K562 (cell line): Measurements from ENCODE around the gene DDHD1. TPM values are rescaled to one million over a fixed set of nuclear protein-coding genes. Genes with fewer than 3 reads are reported as not detected.

Experiments
- ATAC-seq: fragments of 200-7000 bp; cut with Tn5 transposase; 3 replicates; pipeline ENCODE4 v1.9.1; 2020; ENCODE audit warnings: moderate library complexity
- BruUV-seq: library from RNA; stranded (reverse); fragments of 400-500 nt; replicated peaks from 2 replicates; lab custom pipeline; 2021; lab: Mats Ljungman, UMichigan
- CTCF ChIA-PET: fragments of 300-600 bp; formaldehyde crosslinking; extraction: SDS; loops from one replicate; lab custom pipeline; 2021; ENCODE audit warnings: low intra/inter-chr PET ratio; lab: Yijun Ruan, JAX
- POLR2A ChIA-PET: fragments of 300-600, 350-650 bp; sonication (Branson Sonifier 250); formaldehyde crosslinking; extraction: SDS; loops from one replicate; lab custom pipeline; 2021; ENCODE audit warnings: antibody characterized with exemption, inconsistent platforms; lab: Yijun Ruan, JAX
- DNase-seq, 4 experiments: peaks; one replicate each; pipeline versions ENCODE4 v3.0.0 to v3.0.0-alpha.2; 2011 to 2018; ENCODE audit warnings: low spot score in 3 of 4, mixed read lengths in 3 of 4; ENCODE audit errors: extremely low read depth in 1 of 4
- FAIRE-seq: peaks from 2 replicates; lab custom pipeline; 2011; peaks lifted over from hg19 to GRCh38; lab: Jason Lieb, UNC
- H2AFZ ChIP-seq: 2 replicates; pipeline ENCODE4 v1.6.0; 2011; ENCODE audit warnings: low read depth, low read length, control low read depth, inconsistent platforms
- H3K27ac ChIP-seq: fragments of 200-600 bp; 3 replicates; pipeline ENCODE4 v1.8.0; 2011; ENCODE audit warnings: low read depth, mild to moderate bottlenecking, control low read depth, inconsistent platforms, low read length, moderate library complexity, mixed read lengths; ENCODE audit errors: extremely low read depth
- H3K27me3 ChIP-seq, 2 experiments: fragments of 300-600 bp in 1 of 2; 2 replicates in 1 of 2; 3 replicates in 1 of 2; pipeline versions ENCODE4 v1.6.0 to v1.8.0; 2011; ENCODE audit warnings: inconsistent platforms in 2 of 2, low read length in 2 of 2, mild to moderate bottlenecking in 1 of 2, mixed read lengths in 1 of 2, moderate library complexity in 1 of 2; ENCODE audit not compliant: control insufficient read depth in 2 of 2, insufficient read depth in 2 of 2
- H3K36me3 ChIP-seq: fragments of 300-600 bp; 3 replicates; pipeline ENCODE4 v1.8.0; 2011; ENCODE audit warnings: mild to moderate bottlenecking, low read length, inconsistent platforms; ENCODE audit not compliant: control insufficient read depth, insufficient read depth
- H3K4me1 ChIP-seq, 2 experiments: fragments of 200-600 bp in 1 of 2; replicated peaks in 1 of 2; 2 replicates in 1 of 2; 3 replicates in 1 of 2; pipeline versions ENCODE4 v1.5.1 to v1.8.0; 2011; ENCODE audit warnings: inconsistent platforms in 2 of 2, low read length in 2 of 2, mild to moderate bottlenecking in 1 of 2, mixed read lengths in 1 of 2, moderate library complexity in 1 of 2; ENCODE audit not compliant: control insufficient read depth in 2 of 2, insufficient read depth in 2 of 2
- H3K4me2 ChIP-seq: 2 replicates; pipeline ENCODE4 v1.6.1; 2011; ENCODE audit warnings: low read length, control low read depth, inconsistent platforms, mixed read lengths; ENCODE audit not compliant: insufficient read depth
- H3K4me3 ChIP-seq: fragments of 200-600 bp; sonication (generic), shearing (Covaris generic); 2 replicates; pipeline ENCODE4 v1.5.1; 2016; ENCODE audit warnings: control low read depth, inconsistent platforms
- H3K79me2 ChIP-seq: fragments of 200-600 bp; 3 replicates; pipeline ENCODE4 v1.8.0; 2011; ENCODE audit warnings: low read length, inconsistent platforms; ENCODE audit not compliant: control insufficient read depth, insufficient read depth
- H3K9ac ChIP-seq, 2 experiments: 2 replicates each; pipeline versions ENCODE4 v1.6.0 to v1.6.1; 2011; ENCODE audit warnings: low read depth in 2 of 2, low read length in 2 of 2, control low read depth in 1 of 2, inconsistent platforms in 1 of 2, mild to moderate bottlenecking in 1 of 2, mixed read lengths in 1 of 2; ENCODE audit not compliant: insufficient read depth in 1 of 2
- H3K9me1 ChIP-seq: one replicate; pipeline ENCODE4 v1.6.0; 2011; ENCODE audit warnings: inconsistent platforms, mild to moderate bottlenecking, low read length, moderate library complexity; ENCODE audit not compliant: control insufficient read depth, insufficient read depth
- H3K9me3 ChIP-seq: replicated peaks from 2 replicates; pipeline ENCODE4 v1.5.1; 2011; ENCODE audit warnings: low read depth, low read length, inconsistent platforms; ENCODE audit not compliant: control insufficient read depth, insufficient read depth
- H4K20me1 ChIP-seq: replicated peaks from 2 replicates; pipeline ENCODE4 v1.6.1; 2011; ENCODE audit warnings: low read length, inconsistent platforms, mixed read lengths; ENCODE audit not compliant: control insufficient read depth, insufficient read depth
- CBX3 ChIP-seq, 2 experiments: IDR thresholded peaks; 1 replicate in 1 of 2; 2 replicates in 1 of 2; pipeline ENCODE4 v1.6.1; 2012; ENCODE audit warnings: inconsistent platforms in 2 of 2, low read length in 2 of 2, borderline replicate concordance in 1 of 2, control low read depth in 1 of 2
- EGR1 ChIP-seq: fragments of 450-650 bp; conservative IDR thresholded peaks from 2 replicates; pipeline ENCODE4 v1.6.1; 2017; ENCODE audit warnings: mild to moderate bottlenecking
- HMG20B ChIP-seq: fragments of 250-450 bp; sonication (Bioruptor Pico); IDR thresholded peaks from 2 replicates; pipeline ENCODE4 v1.5.0; 2021; ENCODE audit warnings: mild to moderate bottlenecking
- KDM5B ChIP-seq: fragments of 200-600 bp; sonication (generic); IDR thresholded peaks from 2 replicates; pipeline ENCODE4 v1.6.1; 2012; ENCODE audit warnings: low read depth, mild to moderate bottlenecking, moderate library complexity, low read length, control low read depth, inconsistent platforms; ENCODE audit not compliant: insufficient replicate concordance
- MAFG ChIP-seq: fragments of 450-650 bp; conservative IDR thresholded peaks from 2 replicates; pipeline ENCODE4 v1.6.1; 2016; ENCODE audit warnings: missing genetic modification characterization, missing compliant biosample characterization
- PKNOX1 ChIP-seq: fragments of 450-650 bp; IDR thresholded peaks from 2 replicates; pipeline ENCODE4 v1.6.1; 2016
- RNF219 ChIP-seq: fragments of 250-450 bp; sonication (Bioruptor Pico); IDR thresholded peaks from 2 replicates; pipeline ENCODE4 v1.5.0; 2022; ENCODE audit warnings: mild to moderate bottlenecking
- UBTF ChIP-seq, 2 experiments: IDR thresholded peaks; 2 replicates each; pipeline ENCODE4 v1.6.1; 2012; ENCODE audit warnings: improper control_type of control experiment in 2 of 2, low read depth in 2 of 2, low read length in 2 of 2, borderline replicate concordance in 1 of 2
- XRCC5 ChIP-seq: fragments of 200-400 bp; formaldehyde crosslinking; IDR thresholded peaks from 2 replicates; pipeline ENCODE4 v1.6.1; 2017; ENCODE audit warnings: low read depth, mild to moderate bottlenecking, low read length
- ZBED1 ChIP-seq: IDR thresholded peaks from 2 replicates; pipeline ENCODE4 v1.6.1; 2014
- ZBTB49 ChIP-seq: sonication (generic); formaldehyde crosslinking; IDR thresholded peaks from 2 replicates; pipeline ENCODE4 v1.8.0; 2022; ENCODE audit warnings: missing genetic modification reagents, mild to moderate bottlenecking, borderline replicate concordance
- ZNF232 ChIP-seq: sonication (generic); formaldehyde crosslinking; IDR thresholded peaks from 2 replicates; pipeline ENCODE4 v1.8.0; 2022; ENCODE audit warnings: mild to moderate bottlenecking, missing genetic modification reagents
- ZNF431 ChIP-seq: sonication (generic); formaldehyde crosslinking; IDR thresholded peaks from 2 replicates; pipeline ENCODE4 v1.8.0; 2022; ENCODE audit warnings: mild to moderate bottlenecking, missing genetic modification reagents
- WGBS: fragments of 100-300 bp; shearing (Covaris generic); methylation state at CpG from one replicate; pipeline ENCODE4 v1.1.6; 2016; ENCODE audit warnings: low coverage, mixed read lengths; ENCODE audit not compliant: insufficient coverage; ENCODE audit errors: missing lambda C conversion rate; 5-methylcytosine and 5-hydroxymethylcytosine counted together
- in situ Hi-C: fragments of 300-500 bp; cut with MboI; formaldehyde crosslinking; loops from 4 replicates; pipeline ENCODE4 v1.15.0; 2018; ENCODE audit warnings: inconsistent platforms, mixed read lengths
- intact Hi-C: fragments of 100-400 bp; cut with micrococcal nuclease; formaldehyde crosslinking; loops from 2 replicates; pipeline ENCODE4 v1.14.2; 2022
- polyA plus RNA-seq, 8 experiments: library from polyadenylated mRNA; depleted of rRNA in 4 of 8; stranded (reverse) in 5 of 8; unstranded in 3 of 8; fragments of >200 nt; fragmentation: Nextera tagmentation in 2 of 8; fragmentation: Illumina TruSeq in 1 of 8; extraction: Ambion mirVana in 2 of 8; extraction: Trizol in 1 of 8; gene quantifications; 2 replicates each; pipeline versions ENCODE4 v1.2.1 to v1.2.3, GENCODE V29; 2011 to 2014; ENCODE audit warnings: inconsistent platforms in 1 of 8, missing spikeins in 1 of 8
- total RNA-seq, 7 experiments: library from RNA; depleted of rRNA in 6 of 7; stranded (reverse); fragments of >200 nt in 6 of 7; fragmentation: Illumina TruSeq in 2 of 7; extraction: Trizol in 2 of 7; gene quantifications; 2 replicates each; pipeline versions ENCODE4 v1.2.1 to v1.2.3, GENCODE V29; 2011 to 2021; ENCODE audit warnings: low replicate concordance in 1 of 7

Gene DDHD1
- total and polyA plus RNA-seq, 9 of the 15 experiments (the other 6 are each of a cell fraction or from before 2014, with no cell fraction given) = 1.2 to 12.3 (median 5.0) TPM

- no peaks in the 10 kb centered on the region for H3K27me3 ChIP-seq
- no peaks in the 10 kb centered on the region for H3K9me3 ChIP-seq
- ChIA-PET CTCF (no interaction called here), POLR2A (interaction anchor here (0.6 to 1.4 kb wide), 11 partner anchors 10 to 1342 kb away, joined by 3 to 4 read pairs (median 3); no protein-coding TSS in a partner anchor)
- WGBS = under 1% methylated on average over 19 of the region's 73 CpGs
- H2AFZ ChIP-seq = peak overlapping the region; percentile 74
- no peaks in the 10 kb centered on the region for H3K36me3 ChIP-seq
- peak overlapping the region; percentile 89 for H3K4me2 ChIP-seq
- H4K20me1 ChIP-seq = 0 out of 2 replicates have a peak, but pooled peaks cover 6% of the 10 kb centered on the region
- FAIRE-seq (no peak), ATAC-seq (peak; percentile 45), DNase-seq (peak; percentile 20 to 38 (median 30))
- H3K79me2 ChIP-seq = peaks cover 52% of the 10 kb centered on the region
- H3K9ac ChIP-seq = peak overlapping the region; percentile 69 to 93
- BruUV-seq = no TSS peak
- H3K4me3 ChIP-seq = peak overlapping the region; percentile 68
- in situ Hi-C loops (no loop called here), intact Hi-C loops (loop anchor here (5.0 to 10.0 kb wide), 2 partner anchors 45 to 358 kb away; partner anchors contain the start of gene GNPNAT1)
- peak overlapping the region; percentile 81; the same call in 2 of the 3 replicates for H3K27ac ChIP-seq
- H3K9me1 ChIP-seq = no peaks in the 10 kb centered on the region
- H3K4me1 ChIP-seq = peaks cover 9 to 12% of the 10 kb centered on the region in 2 experiments; a peak in 4 of 5 replicates
- no peak for TF ChIP-seq CBX3 (IDR thresholded peaks at IDR 0.05; ENCODE audit: borderline replicate concordance in 1 of 2, low read length in 2 of 2)
- no peak for TF ChIP-seq XRCC5
- TF ChIP-seq MAFG = no peak
- no peak for TF ChIP-seq ZBTB49
- TF ChIP-seq ZBED1 = no peak
- TF ChIP-seq UBTF (IDR thresholded peaks at IDR 0.05; ENCODE audit: borderline replicate concordance in 1 of 2, low read depth in 2 of 2, low read length in 2 of 2) = 0 out of 4 replicates have a peak, but pooled peaks of 1 of the 2 experiments have one; percentile 64
- no peak for TF ChIP-seq RNF219
- peak; percentile 100 for TF ChIP-seq ZNF431
- peak; percentile 11 for TF ChIP-seq KDM5B
- no peak for TF ChIP-seq PKNOX1
- TF ChIP-seq EGR1 = no peak
- TF ChIP-seq ZNF232 (CRISPR knock-in tag) = 0 out of 2 replicates have a peak, but pooled peaks have one; percentile 13
- TF ChIP-seq HMG20B (CRISPR knock-in tag) = no peak
These were observed 788 bp downstream of the DDHD1 start for GRCh38 chr14:53152184-53152886.
